GM12874 (cell line): ENCODE data around the gene LRTM2.

ENCODE experiments used
- TF ChIP-seq, protein P1 (sequence below): IDR thresholded peaks from 2 replicates; pipeline ENCODE4 v1.5.1; 2011; ENCODE audit warnings: low read depth, mild to moderate bottlenecking, control low read depth, low read length, moderate library complexity; ENCODE audit not compliant: insufficient read depth

The LRTM2 gene

GRCh38 chr12:1885599-1886245 is 65.4 kb downstream of the LRTM2 start:
- TF ChIP-seq, protein P1, sequence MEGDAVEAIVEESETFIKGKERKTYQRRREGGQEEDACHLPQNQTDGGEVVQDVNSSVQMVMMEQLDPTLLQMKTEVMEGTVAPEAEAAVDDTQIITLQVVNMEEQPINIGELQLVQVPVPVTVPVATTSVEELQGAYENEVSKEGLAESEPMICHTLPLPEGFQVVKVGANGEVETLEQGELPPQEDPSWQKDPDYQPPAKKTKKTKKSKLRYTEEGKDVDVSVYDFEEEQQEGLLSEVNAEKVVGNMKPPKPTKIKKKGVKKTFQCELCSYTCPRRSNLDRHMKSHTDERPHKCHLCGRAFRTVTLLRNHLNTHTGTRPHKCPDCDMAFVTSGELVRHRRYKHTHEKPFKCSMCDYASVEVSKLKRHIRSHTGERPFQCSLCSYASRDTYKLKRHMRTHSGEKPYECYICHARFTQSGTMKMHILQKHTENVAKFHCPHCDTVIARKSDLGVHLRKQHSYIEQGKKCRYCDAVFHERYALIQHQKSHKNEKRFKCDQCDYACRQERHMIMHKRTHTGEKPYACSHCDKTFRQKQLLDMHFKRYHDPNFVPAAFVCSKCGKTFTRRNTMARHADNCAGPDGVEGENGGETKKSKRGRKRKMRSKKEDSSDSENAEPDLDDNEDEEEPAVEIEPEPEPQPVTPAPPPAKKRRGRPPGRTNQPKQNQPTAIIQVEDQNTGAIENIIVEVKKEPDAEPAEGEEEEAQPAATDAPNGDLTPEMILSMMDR = no peak
